OCI-LY7 (cell line): ENCODE results near the gene REC114.

ENCODE experiments used
- CTCF ChIP-seq: fragments of 200-600 bp; sonication (generic); conservative IDR thresholded peaks from 2 replicates; pipeline ENCODE4 v1.5.1; 2014; ENCODE audit warnings: mild to moderate bottlenecking, antibody characterized with exemption, low read length, moderate library complexity, mixed read lengths
- EZH2phosphoT487 ChIP-seq: fragments of 200-600 bp; sonication (generic); IDR thresholded peaks from 2 replicates; pipeline ENCODE4 v1.6.1; 2018; ENCODE audit warnings: low read depth, borderline replicate concordance, mild to moderate bottlenecking, mixed run types, antibody characterized with exemption, low read length, moderate library complexity, mixed read lengths

- TF ChIP-seq CTCF (no peak), EZH2phosphoT487 (no peak)
These were observed 157.0 kb downstream of the REC114 start for GRCh38 chr15:73599934-73600333.
